ENCODE measurements around the gene BCR. TPM values are rescaled to one million over a fixed set of nuclear protein-coding genes. Genes with fewer than 3 reads are reported as not detected.

Gene BCR
- total RNA-seq, 1 experiment from 2014 or later: 129 TPM

DNA sequence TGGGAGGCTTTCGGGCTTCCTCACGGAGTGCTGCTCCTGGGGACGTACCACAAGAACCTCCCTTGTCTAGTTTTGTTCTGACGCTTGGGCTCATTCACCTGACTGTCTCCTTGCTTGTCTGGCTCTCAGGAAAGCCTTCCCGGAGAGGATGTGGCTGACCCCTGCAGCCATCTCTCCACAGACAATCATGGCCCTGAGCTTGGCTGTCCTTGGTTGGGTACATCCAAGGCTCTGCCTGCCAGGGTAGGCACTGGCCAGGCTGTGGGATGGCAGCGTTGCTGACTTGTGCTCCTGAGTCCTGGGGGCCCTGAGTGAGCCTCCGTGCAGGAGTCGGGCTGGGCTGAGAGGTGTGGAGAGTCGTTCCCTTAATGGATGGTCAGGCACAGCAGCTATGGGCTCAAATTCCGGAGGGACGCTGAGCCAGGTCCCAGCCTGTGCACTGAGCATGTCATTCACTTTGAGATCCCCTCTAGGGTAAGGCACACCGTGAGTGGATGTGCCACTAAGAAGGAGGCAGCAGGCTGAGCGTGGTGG is 32.8 kb downstream of the BCR start:
- POLR2A ChIA-PET: interaction anchor here (0.7 kb wide), 1 partner anchor 167 kb away, joined by 3 read pairs; no protein-coding TSS in a partner anchor
- Mint-ChIP-seq H3K4me1 (peaks cover 48% of the 10 kb centered on the region), H3K9me3 (no peaks in the 10 kb centered on the region), H3K36me3 (peaks cover 2% of the 10 kb centered on the region; the same call in 1 of the 2 replicates), H3K27ac (peak overlapping the region; percentile 82), H3K4me3 (no peak overlapping the region), H3K27me3 (ENCODE audit: low read depth) (no peaks in the 10 kb centered on the region)
- TF ChIP-seq ATF1 (CRISPR knock-in tag; IDR thresholded peaks at IDR 0.05): no peak
- no peak for TF ChIP-seq CREM (CRISPR knock-in tag; IDR thresholded peaks at IDR 0.05)
- TF ChIP-seq FOXJ3 (CRISPR knock-in tag; IDR thresholded peaks at IDR 0.05; ENCODE audit: borderline replicate concordance): no peak
- TF ChIP-seq ZBTB21 (CRISPR knock-in tag; IDR thresholded peaks at IDR 0.05; ENCODE audit: borderline replicate concordance): no peak
- TF ChIP-seq TCF7 (CRISPR knock-in tag; IDR thresholded peaks at IDR 0.05; ENCODE audit: low read depth): no peak
- no peak for TF ChIP-seq ZNF671 (CRISPR knock-in tag; IDR thresholded peaks at IDR 0.05)
- TF ChIP-seq PRRX2 (CRISPR knock-in tag; IDR thresholded peaks at IDR 0.05): no peak
- no peak for TF ChIP-seq GTF2I (CRISPR knock-in tag; conservative IDR thresholded peaks at IDR 0.05)
- no peak for TF ChIP-seq ZNF138 (CRISPR knock-in tag; conservative IDR thresholded peaks at IDR 0.05)
- TF ChIP-seq, protein P1, sequence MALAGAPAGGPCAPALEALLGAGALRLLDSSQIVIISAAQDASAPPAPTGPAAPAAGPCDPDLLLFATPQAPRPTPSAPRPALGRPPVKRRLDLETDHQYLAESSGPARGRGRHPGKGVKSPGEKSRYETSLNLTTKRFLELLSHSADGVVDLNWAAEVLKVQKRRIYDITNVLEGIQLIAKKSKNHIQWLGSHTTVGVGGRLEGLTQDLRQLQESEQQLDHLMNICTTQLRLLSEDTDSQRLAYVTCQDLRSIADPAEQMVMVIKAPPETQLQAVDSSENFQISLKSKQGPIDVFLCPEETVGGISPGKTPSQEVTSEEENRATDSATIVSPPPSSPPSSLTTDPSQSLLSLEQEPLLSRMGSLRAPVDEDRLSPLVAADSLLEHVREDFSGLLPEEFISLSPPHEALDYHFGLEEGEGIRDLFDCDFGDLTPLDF (CRISPR knock-in tag; IDR thresholded peaks at IDR 0.05): no peak
- CTCF ChIA-PET: interaction anchor here (1.0 to 1.3 kb wide), 3 partner anchors 31 to 77 kb away, joined by 3 to 5 read pairs (median 3); no protein-coding TSS in a partner anchor
- DNase-seq (ENCODE audit: low spot score): no peak
- no peak for ATAC-seq

DNA sequence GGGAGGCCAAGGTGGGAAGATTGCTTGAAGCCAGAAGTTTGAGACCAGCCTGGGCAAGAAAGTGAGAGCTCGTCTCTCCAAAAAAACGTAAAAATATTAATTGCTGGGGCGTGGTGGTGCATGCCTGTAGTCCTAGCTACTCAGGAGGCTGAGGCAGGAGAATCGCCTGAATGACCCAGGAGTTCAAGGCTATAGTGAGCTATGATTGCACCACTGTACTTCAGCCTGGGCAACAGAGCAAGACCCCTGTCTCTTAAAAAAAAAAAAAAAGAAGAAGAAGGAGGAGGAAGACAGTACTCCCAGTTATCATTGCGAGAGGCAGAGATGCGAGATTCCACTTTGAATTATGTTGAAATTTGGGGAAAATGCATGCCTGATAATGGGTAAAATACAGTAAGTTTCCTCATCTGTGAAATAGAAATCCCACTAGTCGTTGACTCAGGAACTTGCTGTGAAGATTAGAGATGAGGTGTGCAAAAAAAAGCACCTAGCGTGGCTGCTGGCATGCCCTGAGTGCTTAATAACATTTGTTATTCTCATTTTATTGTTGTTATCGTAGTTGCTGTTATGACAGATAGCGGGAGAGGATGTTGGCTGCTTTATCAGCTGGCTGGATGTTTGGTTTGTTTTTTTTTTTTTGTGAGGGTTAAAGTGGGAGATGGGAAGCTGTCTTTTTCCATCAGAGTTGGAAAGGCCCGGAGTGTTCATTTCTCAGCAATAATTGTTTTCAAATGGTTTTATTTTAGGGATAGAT is 33.4 kb downstream of the BCR start:
- Mint-ChIP-seq H3K4me3 (no peak overlapping the region), H3K9me3 (no peaks in the 10 kb centered on the region), H3K36me3 (peaks cover 1% of the 10 kb centered on the region; the same call in 1 of the 2 replicates), H3K27me3 (ENCODE audit: low read depth) (no peaks in the 10 kb centered on the region), H3K4me1 (peaks cover 55% of the 10 kb centered on the region), H3K27ac (peak overlapping the region; percentile 82)
- DNase-seq (ENCODE audit: low spot score) (no peak), ATAC-seq (no peak)
- ChIA-PET POLR2A (interaction anchor here (0.7 kb wide), 2 partner anchors 30 to 166 kb away, joined by 3 read pairs; no protein-coding TSS in a partner anchor), CTCF (interaction anchor here (0.7 to 1.3 kb wide), 4 partner anchors 29 to 77 kb away, joined by 3 to 5 read pairs (median 3); no protein-coding TSS in a partner anchor)
- TF ChIP-seq EMX1 (CRISPR knock-in tag; IDR thresholded peaks at IDR 0.05) (no peak), ZNF121 (CRISPR knock-in tag; IDR thresholded peaks at IDR 0.05) (peak; percentile 70)
- TF ChIP-seq, protein P2, sequence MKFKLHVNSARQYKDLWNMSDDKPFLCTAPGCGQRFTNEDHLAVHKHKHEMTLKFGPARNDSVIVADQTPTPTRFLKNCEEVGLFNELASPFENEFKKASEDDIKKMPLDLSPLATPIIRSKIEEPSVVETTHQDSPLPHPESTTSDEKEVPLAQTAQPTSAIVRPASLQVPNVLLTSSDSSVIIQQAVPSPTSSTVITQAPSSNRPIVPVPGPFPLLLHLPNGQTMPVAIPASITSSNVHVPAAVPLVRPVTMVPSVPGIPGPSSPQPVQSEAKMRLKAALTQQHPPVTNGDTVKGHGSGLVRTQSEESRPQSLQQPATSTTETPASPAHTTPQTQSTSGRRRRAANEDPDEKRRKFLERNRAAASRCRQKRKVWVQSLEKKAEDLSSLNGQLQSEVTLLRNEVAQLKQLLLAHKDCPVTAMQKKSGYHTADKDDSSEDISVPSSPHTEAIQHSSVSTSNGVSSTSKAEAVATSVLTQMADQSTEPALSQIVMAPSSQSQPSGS (CRISPR knock-in tag; IDR thresholded peaks at IDR 0.05; ENCODE audit: borderline replicate concordance, low read depth): no peak

DNA sequence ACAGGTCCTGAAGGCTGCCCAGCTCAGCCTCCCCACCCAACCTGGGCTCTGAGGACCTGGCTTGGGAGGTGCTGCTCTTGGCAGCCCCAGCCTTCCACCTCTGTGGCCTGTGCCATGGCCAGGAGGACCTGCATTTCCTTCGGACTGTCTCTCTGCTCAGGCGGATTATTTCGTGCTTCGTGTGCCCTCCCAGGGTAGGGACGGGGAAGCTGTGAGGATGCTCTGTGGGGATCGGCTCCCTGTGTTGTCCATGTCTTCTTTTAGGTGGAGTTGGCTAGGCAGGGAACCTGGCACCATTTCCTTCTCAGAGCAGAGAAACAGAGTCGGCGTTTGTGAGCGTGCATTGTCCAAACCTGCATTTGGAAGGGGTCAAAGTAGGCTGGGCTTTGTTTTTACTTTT is 34.1 kb downstream of the BCR start:
- Mint-ChIP-seq H3K4me1 (peaks cover 61% of the 10 kb centered on the region), H3K36me3 (no peaks in the 10 kb centered on the region), H3K27ac (no peak overlapping the region; the same call in 1 of the 2 replicates), H3K4me3 (no peak overlapping the region), H3K9me3 (no peaks in the 10 kb centered on the region), H3K27me3 (ENCODE audit: low read depth) (no peaks in the 10 kb centered on the region)
- ChIA-PET CTCF (no interaction called here), POLR2A (no interaction called here)
- no peak for ATAC-seq
- no peak for DNase-seq (ENCODE audit: low spot score)
- no peak for TF ChIP-seq GABPB1 (CRISPR knock-in tag; IDR thresholded peaks at IDR 0.05)
- TF ChIP-seq, protein P3, sequence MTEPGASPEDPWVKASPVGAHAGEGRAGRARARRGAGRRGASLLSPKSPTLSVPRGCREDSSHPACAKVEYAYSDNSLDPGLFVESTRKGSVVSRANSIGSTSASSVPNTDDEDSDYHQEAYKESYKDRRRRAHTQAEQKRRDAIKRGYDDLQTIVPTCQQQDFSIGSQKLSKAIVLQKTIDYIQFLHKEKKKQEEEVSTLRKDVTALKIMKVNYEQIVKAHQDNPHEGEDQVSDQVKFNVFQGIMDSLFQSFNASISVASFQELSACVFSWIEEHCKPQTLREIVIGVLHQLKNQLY (CRISPR knock-in tag; IDR thresholded peaks at IDR 0.05): no peak
- TF ChIP-seq OVOL2 (CRISPR knock-in tag; IDR thresholded peaks at IDR 0.05; ENCODE audit: borderline replicate concordance): no peak
- TF ChIP-seq, protein P4, sequence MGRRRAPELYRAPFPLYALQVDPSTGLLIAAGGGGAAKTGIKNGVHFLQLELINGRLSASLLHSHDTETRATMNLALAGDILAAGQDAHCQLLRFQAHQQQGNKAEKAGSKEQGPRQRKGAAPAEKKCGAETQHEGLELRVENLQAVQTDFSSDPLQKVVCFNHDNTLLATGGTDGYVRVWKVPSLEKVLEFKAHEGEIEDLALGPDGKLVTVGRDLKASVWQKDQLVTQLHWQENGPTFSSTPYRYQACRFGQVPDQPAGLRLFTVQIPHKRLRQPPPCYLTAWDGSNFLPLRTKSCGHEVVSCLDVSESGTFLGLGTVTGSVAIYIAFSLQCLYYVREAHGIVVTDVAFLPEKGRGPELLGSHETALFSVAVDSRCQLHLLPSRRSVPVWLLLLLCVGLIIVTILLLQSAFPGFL (CRISPR knock-in tag; IDR thresholded peaks at IDR 0.05; ENCODE audit: borderline replicate concordance): no peak
- TF ChIP-seq HMGA2 (CRISPR knock-in tag; IDR thresholded peaks at IDR 0.05): no peak
- TF ChIP-seq, protein P5, sequence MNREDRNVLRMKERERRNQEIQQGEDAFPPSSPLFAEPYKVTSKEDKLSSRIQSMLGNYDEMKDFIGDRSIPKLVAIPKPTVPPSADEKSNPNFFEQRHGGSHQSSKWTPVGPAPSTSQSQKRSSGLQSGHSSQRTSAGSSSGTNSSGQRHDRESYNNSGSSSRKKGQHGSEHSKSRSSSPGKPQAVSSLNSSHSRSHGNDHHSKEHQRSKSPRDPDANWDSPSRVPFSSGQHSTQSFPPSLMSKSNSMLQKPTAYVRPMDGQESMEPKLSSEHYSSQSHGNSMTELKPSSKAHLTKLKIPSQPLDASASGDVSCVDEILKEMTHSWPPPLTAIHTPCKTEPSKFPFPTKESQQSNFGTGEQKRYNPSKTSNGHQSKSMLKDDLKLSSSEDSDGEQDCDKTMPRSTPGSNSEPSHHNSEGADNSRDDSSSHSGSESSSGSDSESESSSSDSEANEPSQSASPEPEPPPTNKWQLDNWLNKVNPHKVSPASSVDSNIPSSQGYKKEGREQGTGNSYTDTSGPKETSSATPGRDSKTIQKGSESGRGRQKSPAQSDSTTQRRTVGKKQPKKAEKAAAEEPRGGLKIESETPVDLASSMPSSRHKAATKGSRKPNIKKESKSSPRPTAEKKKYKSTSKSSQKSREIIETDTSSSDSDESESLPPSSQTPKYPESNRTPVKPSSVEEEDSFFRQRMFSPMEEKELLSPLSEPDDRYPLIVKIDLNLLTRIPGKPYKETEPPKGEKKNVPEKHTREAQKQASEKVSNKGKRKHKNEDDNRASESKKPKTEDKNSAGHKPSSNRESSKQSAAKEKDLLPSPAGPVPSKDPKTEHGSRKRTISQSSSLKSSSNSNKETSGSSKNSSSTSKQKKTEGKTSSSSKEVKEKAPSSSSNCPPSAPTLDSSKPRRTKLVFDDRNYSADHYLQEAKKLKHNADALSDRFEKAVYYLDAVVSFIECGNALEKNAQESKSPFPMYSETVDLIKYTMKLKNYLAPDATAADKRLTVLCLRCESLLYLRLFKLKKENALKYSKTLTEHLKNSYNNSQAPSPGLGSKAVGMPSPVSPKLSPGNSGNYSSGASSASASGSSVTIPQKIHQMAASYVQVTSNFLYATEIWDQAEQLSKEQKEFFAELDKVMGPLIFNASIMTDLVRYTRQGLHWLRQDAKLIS (CRISPR knock-in tag; IDR thresholded peaks at IDR 0.05; ENCODE audit: borderline replicate concordance): no peak
- TF ChIP-seq, protein P6, sequence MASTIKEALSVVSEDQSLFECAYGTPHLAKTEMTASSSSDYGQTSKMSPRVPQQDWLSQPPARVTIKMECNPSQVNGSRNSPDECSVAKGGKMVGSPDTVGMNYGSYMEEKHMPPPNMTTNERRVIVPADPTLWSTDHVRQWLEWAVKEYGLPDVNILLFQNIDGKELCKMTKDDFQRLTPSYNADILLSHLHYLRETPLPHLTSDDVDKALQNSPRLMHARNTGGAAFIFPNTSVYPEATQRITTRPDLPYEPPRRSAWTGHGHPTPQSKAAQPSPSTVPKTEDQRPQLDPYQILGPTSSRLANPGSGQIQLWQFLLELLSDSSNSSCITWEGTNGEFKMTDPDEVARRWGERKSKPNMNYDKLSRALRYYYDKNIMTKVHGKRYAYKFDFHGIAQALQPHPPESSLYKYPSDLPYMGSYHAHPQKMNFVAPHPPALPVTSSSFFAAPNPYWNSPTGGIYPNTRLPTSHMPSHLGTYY (CRISPR knock-in tag; IDR thresholded peaks at IDR 0.05): no peak

Measured in WTC11 (cell line).